ENCODE data around the gene KLK12. TPM values are rescaled to one million over a fixed set of nuclear protein-coding genes. Genes with fewer than 3 reads are reported as not detected.

Gene KLK12
- polyA plus RNA-seq, 1 donor from 2014 or later: not detected

GRCh38 chr19:51005248-51005647, 29.6 kb downstream of the KLK12 start:
- Histone ChIP-seq H3K27ac (ENCODE audit: low read length) (no peak overlapping the region), H3K4me2 (ENCODE audit: low read length) (no peak overlapping the region), H3F3A (ENCODE audit: insufficient read depth, low read length, poor library complexity, severe bottlenecking) (no peaks in the 10 kb centered on the region), H3K36me3 (ENCODE audit: insufficient read depth, low read length) (no peaks in the 10 kb centered on the region), H3K27me3 (ENCODE audit: insufficient read depth, low read depth, low read length) (no peaks in the 10 kb centered on the region), H3K4me3 (ENCODE audit: low read length) (no peak overlapping the region), H3K9ac (ENCODE audit: low read length) (no peak overlapping the region), H4K20me1 (ENCODE audit: insufficient read depth) (no peaks in the 10 kb centered on the region), H3K79me2 (replicated peaks; ENCODE audit: insufficient read depth, low read length) (no peaks in the 10 kb centered on the region), H3K9me2 (ENCODE audit: insufficient read depth, low read length) (no peaks in the 10 kb centered on the region), H3K9me3 (ENCODE audit: low read length) (no peaks in the 10 kb centered on the region), H2AFZ (ENCODE audit: low read depth, low read length) (no peak overlapping the region)
- TF ChIP-seq CTCF (IDR thresholded peaks at IDR 0.05; ENCODE audit: poor library complexity, severe bottlenecking): no peak
- no peak for TF ChIP-seq RAD21 (conservative IDR thresholded peaks at IDR 0.05)
- TF ChIP-seq MXI1 (conservative IDR thresholded peaks at IDR 0.05; ENCODE audit: poor library complexity, severe bottlenecking): no peak
- TF ChIP-seq EP300 (conservative IDR thresholded peaks at IDR 0.05; ENCODE audit: poor library complexity, severe bottlenecking): no peak
- no peak for TF ChIP-seq POLR2AphosphoS5 (IDR thresholded peaks at IDR 0.05)
- TF ChIP-seq TAF1 (IDR thresholded peaks at IDR 0.05; ENCODE audit: low read depth): no peak
- TF ChIP-seq EZH2 (IDR thresholded peaks at IDR 0.05; ENCODE audit: borderline replicate concordance, insufficient read depth, low read length, poor library complexity, severe bottlenecking): no peak
- TF ChIP-seq REST (IDR thresholded peaks at IDR 0.05; ENCODE audit: borderline replicate concordance): no peak
- no peak for TF ChIP-seq SMC3 (conservative IDR thresholded peaks at IDR 0.05; ENCODE audit: poor library complexity)

GRCh38 chr19:51003316-51003715, 31.5 kb downstream of the KLK12 start:
- H3K9me2 ChIP-seq (ENCODE audit: insufficient read depth, low read length): no peaks in the 10 kb centered on the region
- no peaks in the 10 kb centered on the region for H3K27me3 ChIP-seq (ENCODE audit: insufficient read depth, low read depth, low read length)

More at GRCh38 chr19:51003316-51003715, 31.5 kb downstream of the KLK12 start:
- H2AFZ ChIP-seq (ENCODE audit: low read depth, low read length): no peak overlapping the region
- no peak overlapping the region for H3K9ac ChIP-seq (ENCODE audit: low read length)
- H3K27ac ChIP-seq (ENCODE audit: low read length): no peak overlapping the region
- TF ChIP-seq RAD21 (conservative IDR thresholded peaks at IDR 0.05): no peak
- no peak for TF ChIP-seq POLR2AphosphoS5 (IDR thresholded peaks at IDR 0.05)
- TF ChIP-seq SMC3 (conservative IDR thresholded peaks at IDR 0.05; ENCODE audit: poor library complexity): no peak
- no peak for TF ChIP-seq CTCF (IDR thresholded peaks at IDR 0.05; ENCODE audit: poor library complexity, severe bottlenecking)
- no peak for TF ChIP-seq EP300 (conservative IDR thresholded peaks at IDR 0.05; ENCODE audit: poor library complexity, severe bottlenecking)
- TF ChIP-seq REST (IDR thresholded peaks at IDR 0.05; ENCODE audit: borderline replicate concordance): no peak
- no peak for TF ChIP-seq EZH2 (IDR thresholded peaks at IDR 0.05; ENCODE audit: borderline replicate concordance, insufficient read depth, low read length, poor library complexity, severe bottlenecking)
- no peak for TF ChIP-seq TAF1 (IDR thresholded peaks at IDR 0.05; ENCODE audit: low read depth)
- no peaks in the 10 kb centered on the region for H4K20me1 ChIP-seq (ENCODE audit: insufficient read depth)
- no peak overlapping the region for H3K4me2 ChIP-seq (ENCODE audit: low read length)
- no peaks in the 10 kb centered on the region for H3K79me2 ChIP-seq (replicated peaks; ENCODE audit: insufficient read depth, low read length)
- H3K9me3 ChIP-seq (ENCODE audit: low read length): no peaks in the 10 kb centered on the region
- no peaks in the 10 kb centered on the region for H3F3A ChIP-seq (ENCODE audit: insufficient read depth, low read length, poor library complexity, severe bottlenecking)
- no peaks in the 10 kb centered on the region for H3K36me3 ChIP-seq (ENCODE audit: insufficient read depth, low read length)
- no peak overlapping the region for H3K4me3 ChIP-seq (ENCODE audit: low read length)

All from neural cell (in vitro differentiated cells).